Measurements from ENCODE around the gene SKP2.

SKP2 gene

GRCh38 chr5:36206913-36207312 is 55.0 kb downstream of the SKP2 start:
- no peak overlapping the region for H3K4me3 ChIP-seq (ENCODE audit: low read depth, low read length)
- no peaks in the 10 kb centered on the region for H3K36me3 ChIP-seq (ENCODE audit: control insufficient read depth, insufficient read depth, low read length)
- H3K9ac ChIP-seq (ENCODE audit: low read depth, low read length): no peak overlapping the region
- no peaks in the 10 kb centered on the region for H3K4me1 ChIP-seq (ENCODE audit: control insufficient read depth, insufficient read depth, low read length)
- no peaks in the 10 kb centered on the region for H3K9me3 ChIP-seq (ENCODE audit: control insufficient read depth, insufficient read depth, low read length)
- no peaks in the 10 kb centered on the region for H3K27me3 ChIP-seq (ENCODE audit: control insufficient read depth, insufficient read depth, low read length)

DNA sequence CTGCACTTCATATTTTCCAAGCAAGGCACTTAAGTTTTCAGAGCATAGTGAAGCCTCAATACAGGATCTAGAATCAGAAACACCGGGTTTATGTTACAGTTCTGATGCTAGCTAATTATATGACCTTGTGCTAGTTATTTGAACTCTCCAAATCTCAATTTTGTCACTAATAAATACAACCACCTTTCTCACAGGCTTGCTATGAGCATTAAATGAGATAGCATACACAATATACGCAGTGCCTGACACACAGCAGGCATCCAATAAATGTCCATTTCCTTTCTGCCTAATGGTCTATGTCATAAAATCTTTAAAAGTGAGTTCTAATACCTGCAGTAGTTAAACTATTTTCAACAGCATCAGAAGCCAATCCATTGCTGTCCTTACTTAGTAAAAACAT is 56.9 kb downstream of the SKP2 start:
- H3K27me3 ChIP-seq (ENCODE audit: control insufficient read depth, insufficient read depth, low read length): no peaks in the 10 kb centered on the region
- no peak overlapping the region for H3K9ac ChIP-seq (ENCODE audit: low read depth, low read length)
- H3K9me3 ChIP-seq (ENCODE audit: control insufficient read depth, insufficient read depth, low read length): no peaks in the 10 kb centered on the region
- no peaks in the 10 kb centered on the region for H3K36me3 ChIP-seq (ENCODE audit: control insufficient read depth, insufficient read depth, low read length)
- H3K4me3 ChIP-seq (ENCODE audit: low read depth, low read length): no peak overlapping the region
- H3K4me1 ChIP-seq (ENCODE audit: control insufficient read depth, insufficient read depth, low read length): no peaks in the 10 kb centered on the region

DNA sequence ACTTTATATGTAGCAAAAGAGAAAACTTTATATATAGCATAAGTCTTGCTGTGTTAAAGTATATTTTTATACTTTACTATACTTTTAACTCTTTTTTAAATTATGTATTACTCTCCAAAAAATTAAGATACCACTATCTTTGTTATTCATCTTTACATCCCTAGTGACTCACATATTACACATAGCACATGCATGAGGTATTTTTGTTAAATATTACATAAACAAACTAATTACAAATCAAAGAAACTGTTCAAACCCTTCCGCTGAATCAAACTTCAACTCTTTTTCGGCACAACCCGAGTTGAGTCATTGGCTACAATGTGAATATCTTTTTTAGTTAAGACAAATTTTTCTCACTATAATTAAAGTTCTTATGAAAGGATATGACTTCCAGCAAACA is 57.8 kb downstream of the SKP2 start:
- Histone ChIP-seq H3K9ac (ENCODE audit: low read depth, low read length) (no peak overlapping the region), H3K27me3 (ENCODE audit: control insufficient read depth, insufficient read depth, low read length) (no peaks in the 10 kb centered on the region), H3K36me3 (ENCODE audit: control insufficient read depth, insufficient read depth, low read length) (no peaks in the 10 kb centered on the region), H3K4me3 (ENCODE audit: low read depth, low read length) (no peak overlapping the region), H3K9me3 (ENCODE audit: control insufficient read depth, insufficient read depth, low read length) (no peaks in the 10 kb centered on the region), H3K4me1 (ENCODE audit: control insufficient read depth, insufficient read depth, low read length) (no peaks in the 10 kb centered on the region)

GRCh38 chr5:36214436-36214835 is 62.5 kb downstream of the SKP2 start:
- Histone ChIP-seq H3K9ac (ENCODE audit: low read depth, low read length) (no peak overlapping the region), H3K4me3 (ENCODE audit: low read depth, low read length) (no peak overlapping the region), H3K4me1 (ENCODE audit: control insufficient read depth, insufficient read depth, low read length) (no peaks in the 10 kb centered on the region), H3K27me3 (ENCODE audit: control insufficient read depth, insufficient read depth, low read length) (no peaks in the 10 kb centered on the region), H3K9me3 (ENCODE audit: control insufficient read depth, insufficient read depth, low read length) (no peaks in the 10 kb centered on the region), H3K36me3 (ENCODE audit: control insufficient read depth, insufficient read depth, low read length) (no peaks in the 10 kb centered on the region)

DNA sequence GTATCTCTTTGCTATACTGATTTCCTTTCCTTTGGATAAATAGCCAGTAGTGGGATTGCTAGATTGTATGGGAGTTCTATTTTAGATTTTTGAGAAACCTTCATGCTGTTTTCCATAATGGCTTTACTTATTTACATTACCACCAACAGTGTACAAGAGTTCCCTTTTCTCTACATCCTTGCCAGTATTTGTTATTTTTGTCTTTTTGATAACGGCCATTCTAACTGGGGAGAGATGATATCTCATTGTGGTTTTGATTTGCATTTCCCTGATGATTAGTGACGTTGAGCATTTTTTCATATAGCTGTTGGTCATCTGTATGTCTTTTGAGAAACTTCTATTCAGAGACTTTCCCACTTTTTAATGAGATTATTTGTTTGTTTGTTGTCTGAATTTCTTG is 64.0 kb downstream of the SKP2 start:
- H3K4me1 ChIP-seq (ENCODE audit: control insufficient read depth, insufficient read depth, low read length): no peaks in the 10 kb centered on the region
- no peak overlapping the region for H3K9ac ChIP-seq (ENCODE audit: low read depth, low read length)
- H3K27me3 ChIP-seq (ENCODE audit: control insufficient read depth, insufficient read depth, low read length): no peaks in the 10 kb centered on the region
- H3K36me3 ChIP-seq (ENCODE audit: control insufficient read depth, insufficient read depth, low read length): no peaks in the 10 kb centered on the region
- H3K4me3 ChIP-seq (ENCODE audit: low read depth, low read length): no peak overlapping the region
- no peaks in the 10 kb centered on the region for H3K9me3 ChIP-seq (ENCODE audit: control insufficient read depth, insufficient read depth, low read length)

DNA sequence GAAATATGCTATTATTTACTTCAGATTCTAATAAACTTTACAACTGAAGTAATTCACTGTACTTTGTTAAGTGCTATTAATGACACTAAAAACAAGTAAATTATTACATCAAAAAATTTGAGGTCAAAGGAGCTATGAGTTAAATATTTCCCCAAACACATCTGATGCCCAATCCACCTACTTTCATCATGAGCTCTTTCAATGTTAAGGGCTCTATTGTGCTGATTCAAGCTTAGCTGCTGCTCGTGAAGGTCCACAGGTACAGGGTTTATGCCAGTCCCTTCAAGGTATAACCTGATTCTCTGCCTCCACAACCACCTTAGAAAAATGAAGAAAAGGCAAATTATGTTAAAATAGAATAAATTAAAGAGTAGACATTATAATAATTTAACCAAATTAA is 65.7 kb downstream of the SKP2 start:
- Histone ChIP-seq H3K9ac (ENCODE audit: low read depth, low read length) (no peak overlapping the region), H3K4me3 (ENCODE audit: low read depth, low read length) (no peak overlapping the region), H3K36me3 (ENCODE audit: control insufficient read depth, insufficient read depth, low read length) (no peaks in the 10 kb centered on the region)

GRCh38 chr5:36217988-36218387 is 66.1 kb downstream of the SKP2 start:
- no peak overlapping the region for H3K4me3 ChIP-seq (ENCODE audit: low read depth, low read length)
- H3K36me3 ChIP-seq (ENCODE audit: control insufficient read depth, insufficient read depth, low read length): no peaks in the 10 kb centered on the region

More for the DNA sequence above, 65.7 kb downstream of the SKP2 start:
- H3K27me3 ChIP-seq (ENCODE audit: control insufficient read depth, insufficient read depth, low read length): no peaks in the 10 kb centered on the region
- no peaks in the 10 kb centered on the region for H3K9me3 ChIP-seq (ENCODE audit: control insufficient read depth, insufficient read depth, low read length)
- H3K4me1 ChIP-seq (ENCODE audit: control insufficient read depth, insufficient read depth, low read length): no peaks in the 10 kb centered on the region

GRCh38 chr5:36222620-36223019 is 70.7 kb downstream of the SKP2 start:
- Histone ChIP-seq H3K9ac (ENCODE audit: low read depth, low read length) (no peak overlapping the region), H3K27me3 (ENCODE audit: control insufficient read depth, insufficient read depth, low read length) (no peaks in the 10 kb centered on the region), H3K36me3 (ENCODE audit: control insufficient read depth, insufficient read depth, low read length) (no peaks in the 10 kb centered on the region), H3K4me1 (ENCODE audit: control insufficient read depth, insufficient read depth, low read length) (no peaks in the 10 kb centered on the region), H3K9me3 (ENCODE audit: control insufficient read depth, insufficient read depth, low read length) (no peaks in the 10 kb centered on the region), H3K4me3 (ENCODE audit: low read depth, low read length) (no peak overlapping the region)

More at GRCh38 chr5:36217988-36218387, 66.1 kb downstream of the SKP2 start:
- H3K4me1 ChIP-seq (ENCODE audit: control insufficient read depth, insufficient read depth, low read length): no peaks in the 10 kb centered on the region
- H3K9ac ChIP-seq (ENCODE audit: low read depth, low read length): no peak overlapping the region
- no peaks in the 10 kb centered on the region for H3K27me3 ChIP-seq (ENCODE audit: control insufficient read depth, insufficient read depth, low read length)
- no peaks in the 10 kb centered on the region for H3K9me3 ChIP-seq (ENCODE audit: control insufficient read depth, insufficient read depth, low read length)

DNA sequence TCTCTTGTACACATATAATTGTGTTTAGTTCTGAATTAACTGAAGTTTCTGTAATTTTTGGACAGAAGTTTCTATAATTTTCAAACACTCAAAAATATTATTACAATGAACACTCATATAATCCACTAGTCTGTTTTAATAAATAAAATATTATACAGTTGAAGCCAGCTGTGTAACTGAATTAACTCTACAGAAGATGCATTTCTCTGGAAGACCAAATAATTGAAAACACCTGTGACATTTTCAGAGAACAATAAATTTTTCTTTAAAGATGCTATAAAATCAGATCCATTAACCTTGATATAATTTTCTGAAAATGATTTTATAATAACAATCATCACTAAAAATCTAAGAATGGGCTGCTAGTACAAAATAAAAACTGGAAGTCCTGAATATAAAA is 75.1 kb downstream of the SKP2 start:
- H3K4me1 ChIP-seq (ENCODE audit: control insufficient read depth, insufficient read depth, low read length): no peaks in the 10 kb centered on the region
- no peak overlapping the region for H3K9ac ChIP-seq (ENCODE audit: low read depth, low read length)
- H3K27me3 ChIP-seq (ENCODE audit: control insufficient read depth, insufficient read depth, low read length): no peaks in the 10 kb centered on the region
- H3K36me3 ChIP-seq (ENCODE audit: control insufficient read depth, insufficient read depth, low read length): no peaks in the 10 kb centered on the region
- H3K9me3 ChIP-seq (ENCODE audit: control insufficient read depth, insufficient read depth, low read length): no peaks in the 10 kb centered on the region
- H3K4me3 ChIP-seq (ENCODE audit: low read depth, low read length): no peak overlapping the region

DNA sequence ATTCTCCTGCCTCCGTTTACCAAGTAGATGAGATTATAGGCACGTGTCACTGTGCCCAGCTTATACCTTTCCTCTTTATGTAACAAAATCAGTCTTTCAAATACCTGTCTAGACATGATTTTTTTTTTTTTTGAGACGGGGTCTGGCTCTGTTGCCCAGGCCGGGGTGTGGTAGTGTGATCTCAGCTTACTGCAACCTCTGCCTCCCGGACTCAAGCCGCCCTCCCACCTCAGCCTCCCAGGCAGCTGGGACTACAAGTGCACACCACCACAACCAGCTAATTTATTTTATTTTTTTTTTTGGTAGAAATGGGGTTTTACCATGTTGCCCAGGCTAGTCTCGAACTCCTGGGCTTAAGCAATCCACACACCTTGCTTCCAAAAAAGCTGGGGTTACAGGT is 76.6 kb downstream of the SKP2 start:
- Histone ChIP-seq H3K36me3 (ENCODE audit: control insufficient read depth, insufficient read depth, low read length) (no peaks in the 10 kb centered on the region), H3K4me1 (ENCODE audit: control insufficient read depth, insufficient read depth, low read length) (no peaks in the 10 kb centered on the region), H3K9ac (ENCODE audit: low read depth, low read length) (no peak overlapping the region), H3K9me3 (ENCODE audit: control insufficient read depth, insufficient read depth, low read length) (no peaks in the 10 kb centered on the region), H3K4me3 (ENCODE audit: low read depth, low read length) (no peak overlapping the region), H3K27me3 (ENCODE audit: control insufficient read depth, insufficient read depth, low read length) (no peaks in the 10 kb centered on the region)

GRCh38 chr5:36230151-36230790 is 78.4 kb downstream of the SKP2 start:
- H3K27me3 ChIP-seq (ENCODE audit: control insufficient read depth, insufficient read depth, low read length): no peaks in the 10 kb centered on the region
- no peaks in the 10 kb centered on the region for H3K36me3 ChIP-seq (ENCODE audit: control insufficient read depth, insufficient read depth, low read length)
- H3K4me1 ChIP-seq (ENCODE audit: control insufficient read depth, insufficient read depth, low read length): no peaks in the 10 kb centered on the region
- no peak overlapping the region for H3K4me3 ChIP-seq (ENCODE audit: low read depth, low read length)
- no peaks in the 10 kb centered on the region for H3K9me3 ChIP-seq (ENCODE audit: control insufficient read depth, insufficient read depth, low read length)
- H3K9ac ChIP-seq (ENCODE audit: low read depth, low read length): no peak overlapping the region

- Histone ChIP-seq H3K9ac (ENCODE audit: low read depth, low read length) (no peak overlapping the region), H3K36me3 (ENCODE audit: control insufficient read depth, insufficient read depth, low read length) (no peaks in the 10 kb centered on the region), H3K9me3 (ENCODE audit: control insufficient read depth, insufficient read depth, low read length) (no peaks in the 10 kb centered on the region), H3K27me3 (ENCODE audit: control insufficient read depth, insufficient read depth, low read length) (no peaks in the 10 kb centered on the region), H3K4me1 (ENCODE audit: control insufficient read depth, insufficient read depth, low read length) (no peaks in the 10 kb centered on the region), H3K4me3 (ENCODE audit: low read depth, low read length) (no peak overlapping the region)
These were observed 80.6 kb downstream of the SKP2 start for GRCh38 chr5:36232533-36232932.

Data from iPS-15b (cell line).